Neural cell (in vitro differentiated cells): ENCODE measurements around the gene RETREG1. TPM values are rescaled to one million over a fixed set of nuclear protein-coding genes. Genes with fewer than 3 reads are reported as not detected.

Experiments
- H2AFZ ChIP-seq: fragments of 200-600, 300-800 bp; sonication (generic), shearing (Covaris generic); 2 replicates; pipeline ENCODE4 v1.6.0; 2014; ENCODE audit warnings: low read depth, mild to moderate bottlenecking, antibody characterized with exemption, low read length, moderate library complexity
- H3F3A ChIP-seq: fragments of 200-600 bp; shearing (Covaris generic); 2 replicates; pipeline ENCODE4 v1.6.1; 2016; ENCODE audit warnings: mild to moderate bottlenecking, moderate library complexity, mixed read lengths, antibody characterized with exemption, low read length; ENCODE audit not compliant: insufficient read depth, poor library complexity, severe bottlenecking
- H3K27ac ChIP-seq: fragments of 200-600, 300-800 bp; sonication (generic), shearing (Covaris generic); 2 replicates; pipeline ENCODE4 v1.5.1; 2014; ENCODE audit warnings: mild to moderate bottlenecking, low read length, moderate library complexity
- H3K27me3 ChIP-seq: fragments of 300-800, 200-600 bp; sonication (generic), shearing (Covaris generic); 2 replicates; pipeline ENCODE4 v1.6.0; 2014; ENCODE audit warnings: mild to moderate bottlenecking, low read depth, low read length, moderate library complexity; ENCODE audit not compliant: insufficient read depth
- H3K36me3 ChIP-seq: fragments of 300-800, 200-600 bp; sonication (generic), shearing (Covaris generic); 2 replicates; pipeline ENCODE4 v1.5.1; 2014; ENCODE audit warnings: mild to moderate bottlenecking, antibody characterized with exemption, low read length, moderate library complexity; ENCODE audit not compliant: insufficient read depth
- H3K4me2 ChIP-seq: fragments of 300-800, 200-600 bp; sonication (generic), shearing (Covaris generic); 2 replicates; pipeline ENCODE4 v1.6.0; 2014; ENCODE audit warnings: mild to moderate bottlenecking, low read length
- H3K4me3 ChIP-seq: fragments of 300-800, 200-600 bp; sonication (generic), shearing (Covaris generic); 2 replicates; pipeline ENCODE4 v1.5.1; 2014; ENCODE audit warnings: mild to moderate bottlenecking, low read length, moderate library complexity
- H3K79me2 ChIP-seq: fragments of 200-600 bp; shearing (Covaris generic); replicated peaks from 2 replicates; pipeline ENCODE4 v1.6.0; 2014; ENCODE audit warnings: mild to moderate bottlenecking, low read length, moderate library complexity; ENCODE audit not compliant: insufficient read depth
- H3K9ac ChIP-seq: fragments of 300-800, 200-600 bp; sonication (generic), shearing (Covaris generic); 2 replicates; pipeline ENCODE4 v1.6.1; 2016; ENCODE audit warnings: mild to moderate bottlenecking, low read length, mixed read lengths
- H3K9me2 ChIP-seq: fragments of 200-600 bp; shearing (Covaris generic); 2 replicates; pipeline ENCODE4 v1.6.1; 2016; ENCODE audit warnings: mild to moderate bottlenecking, low read length, mixed read lengths; ENCODE audit not compliant: insufficient read depth
- H3K9me3 ChIP-seq: fragments of 200-600, 300-800 bp; sonication (generic), shearing (Covaris generic); 2 replicates; pipeline ENCODE4 v1.6.1; 2016; ENCODE audit warnings: mild to moderate bottlenecking, mixed run types, low read length, moderate library complexity, mixed read lengths
- H4K20me1 ChIP-seq: fragments of 200-600 bp; shearing (Covaris generic); 2 replicates; pipeline ENCODE4 v1.6.1; 2016; ENCODE audit warnings: mild to moderate bottlenecking, mixed run types; ENCODE audit not compliant: insufficient read depth
- CTCF ChIP-seq: fragments of 450-650 bp; IDR thresholded peaks from 2 replicates; pipeline ENCODE4 v1.5.1; 2014; ENCODE audit warnings: antibody characterized with exemption, mild to moderate bottlenecking, moderate library complexity; ENCODE audit not compliant: poor library complexity, severe bottlenecking
- EP300 ChIP-seq: fragments of 450-650 bp; conservative IDR thresholded peaks from 2 replicates; pipeline ENCODE4 v1.6.1; 2014; ENCODE audit warnings: antibody characterized with exemption, mild to moderate bottlenecking, moderate library complexity; ENCODE audit not compliant: poor library complexity, severe bottlenecking
- EZH2 ChIP-seq: fragments of 200-600, 300-800 bp; shearing (Covaris generic), sonication (generic); IDR thresholded peaks from 2 replicates; pipeline ENCODE4 v1.6.1; 2014; ENCODE audit warnings: antibody characterized with exemption, low read length, borderline replicate concordance, mild to moderate bottlenecking; ENCODE audit not compliant: insufficient read depth, poor library complexity, severe bottlenecking
- MXI1 ChIP-seq: fragments of 450-650 bp; conservative IDR thresholded peaks from 2 replicates; pipeline ENCODE4 v1.6.1; 2014; ENCODE audit warnings: antibody characterized with exemption, mild to moderate bottlenecking; ENCODE audit not compliant: poor library complexity, severe bottlenecking
- POLR2AphosphoS5 ChIP-seq: IDR thresholded peaks from 2 replicates; pipeline ENCODE4 v1.6.1; 2012
- RAD21 ChIP-seq: fragments of 450-650 bp; conservative IDR thresholded peaks from 2 replicates; pipeline ENCODE4 v1.6.1; 2014; ENCODE audit warnings: antibody characterized with exemption, mild to moderate bottlenecking, moderate library complexity
- REST ChIP-seq: IDR thresholded peaks from 2 replicates; pipeline ENCODE4 v1.6.1; 2012; ENCODE audit warnings: borderline replicate concordance
- SMC3 ChIP-seq: fragments of 450-650 bp; conservative IDR thresholded peaks from 2 replicates; pipeline ENCODE4 v1.6.1; 2014; ENCODE audit warnings: antibody characterized with exemption, mild to moderate bottlenecking, moderate library complexity; ENCODE audit not compliant: poor library complexity
- TAF1 ChIP-seq: IDR thresholded peaks from 2 replicates; pipeline ENCODE4 v1.6.1; 2012; ENCODE audit warnings: low read depth
- polyA plus RNA-seq: library from polyadenylated mRNA; depleted of rRNA; stranded (reverse); fragments of >200 nt; gene quantifications from 2 replicates; pipeline ENCODE4 v1.2.3, GENCODE V29; 2014

Gene RETREG1
- polyA plus RNA-seq, 1 donor from 2014 or later: 25.4 TPM

GRCh38 chr5:16538006-16538405 is 78.8 kb downstream of the RETREG1 start:
- Histone ChIP-seq H3F3A (no peaks in the 10 kb centered on the region), H3K36me3 (no peaks in the 10 kb centered on the region), H3K4me3 (no peak overlapping the region), H3K79me2 (no peaks in the 10 kb centered on the region), H3K9ac (no peak overlapping the region), H3K27me3 (no peaks in the 10 kb centered on the region), H3K9me3 (no peaks in the 10 kb centered on the region), H2AFZ (no peak overlapping the region), H3K9me2 (no peaks in the 10 kb centered on the region), H4K20me1 (no peaks in the 10 kb centered on the region), H3K27ac (no peak overlapping the region), H3K4me2 (no peak overlapping the region)
- TF ChIP-seq TAF1 (no peak), POLR2AphosphoS5 (no peak), MXI1 (no peak), EZH2 (no peak), CTCF (no peak), SMC3 (no peak), EP300 (no peak), RAD21 (no peak)

GRCh38 chr5:16536818-16537217 is 80.0 kb downstream of the RETREG1 start:
- no peak overlapping the region for H3K27ac ChIP-seq
- no peaks in the 10 kb centered on the region for H3K79me2 ChIP-seq
- H3K4me2 ChIP-seq: no peak overlapping the region
- no peaks in the 10 kb centered on the region for H3K9me2 ChIP-seq
- no peak overlapping the region for H3K9ac ChIP-seq
- no peaks in the 10 kb centered on the region for H3F3A ChIP-seq
- H3K4me3 ChIP-seq: no peak overlapping the region
- TF ChIP-seq POLR2AphosphoS5 (no peak), CTCF (no peak), REST (no peak), MXI1 (no peak)
- H4K20me1 ChIP-seq: no peaks in the 10 kb centered on the region
- H3K27me3 ChIP-seq: no peaks in the 10 kb centered on the region
- no peaks in the 10 kb centered on the region for H3K36me3 ChIP-seq
- H2AFZ ChIP-seq: no peak overlapping the region
- no peaks in the 10 kb centered on the region for H3K9me3 ChIP-seq
